Breast epithelium (tissue), 4 donors: Measurements from ENCODE around the gene CREG1. TPM values are rescaled to one million over a fixed set of nuclear protein-coding genes. Genes with fewer than 3 reads are reported as not detected.

Experiments
- DNase-seq, 2 donors: peaks; one replicate each; pipeline ENCODE4 v3.0.0-alpha.2; 2019; ENCODE audit warnings: low spot score in 2 of 2
- H3K27ac ChIP-seq, 2 donors: fragments of 200-600 bp; sonication (generic) in 1 of 2; one replicate each; pipeline ENCODE4 v1.5.1; 2016 to 2019; ENCODE audit warnings: mild to moderate bottlenecking in 1 of 2
- H3K27me3 ChIP-seq, 2 donors: fragments of 200-600 bp; sonication (generic) in 1 of 2; one replicate each; pipeline versions ENCODE4 v1.5.1 to v1.6.0; 2017 to 2019; ENCODE audit warnings: control low read depth in 1 of 2, mild to moderate bottlenecking in 1 of 2
- H3K36me3 ChIP-seq: fragments of 200-600 bp; one replicate; pipeline ENCODE4 v1.5.1; 2019
- H3K4me1 ChIP-seq, 2 donors: fragments of 200-600 bp; sonication (generic); one replicate each; pipeline ENCODE4 v1.5.1; 2016 to 2019; ENCODE audit warnings: control low read depth in 1 of 2
- H3K4me3 ChIP-seq, 3 donors: fragments of 200-600 bp; sonication (generic); 1 replicate in 2 of 3; 2 replicates in 1 of 3; pipeline ENCODE4 v1.5.1; 2016 to 2019; ENCODE audit warnings: mild to moderate bottlenecking in 3 of 3, moderate library complexity in 2 of 3
- H3K9me3 ChIP-seq, 2 donors: fragments of 200-600 bp; sonication (generic) in 1 of 2; one replicate each; pipeline ENCODE4 v1.5.1; 2016 to 2019; ENCODE audit warnings: control low read depth in 1 of 2
- CTCF ChIP-seq, 3 donors: fragments of 450-650 bp; IDR thresholded peaks; one replicate each; pipeline ENCODE4 v1.5.1; 2016 to 2017; ENCODE audit warnings: antibody characterized with exemption in 3 of 3, mild to moderate bottlenecking in 3 of 3, moderate library complexity in 3 of 3
- POLR2A ChIP-seq: fragments of 450-650 bp; IDR thresholded peaks from one replicate; pipeline ENCODE4 v1.6.1; 2016; ENCODE audit warnings: antibody characterized with exemption, mild to moderate bottlenecking, moderate library complexity
- POLR2AphosphoS5 ChIP-seq, 3 donors: sonication (generic); formaldehyde crosslinking; IDR thresholded peaks; one replicate each; pipeline ENCODE4 v1.6.1; 2017; ENCODE audit warnings: antibody characterized with exemption in 3 of 3
- intact Hi-C: fragments of 100-400 bp; cut with DNase I; formaldehyde crosslinking; loops from one replicate; pipeline ENCODE4 v1.15.1; 2023; ENCODE audit warnings: low total_unique reads
- total RNA-seq, 3 donors: library from RNA; depleted of rRNA; stranded (reverse); fragments of >200 nt; gene quantifications; one replicate each; pipeline ENCODE4 v1.1.0, GENCODE V29; 2016

The CREG1 gene
- total RNA-seq, 3 donors from 2014 or later = 156 to 444 (median 190) TPM

- Histone ChIP-seq H3K4me1 (no peaks in the 10 kb centered on the region), H3K27me3 (no peaks in the 10 kb centered on the region), H3K27ac (no peak overlapping the region), H3K9me3 (no peaks in the 10 kb centered on the region), H3K4me3 (no peak overlapping the region), H3K36me3 (no peaks in the 10 kb centered on the region)
- intact Hi-C loops = no loop called here
- no peak for TF ChIP-seq POLR2AphosphoS5 (IDR thresholded peaks at IDR 0.05)
- TF ChIP-seq CTCF (IDR thresholded peaks at IDR 0.05) = no peak
- no peak for TF ChIP-seq POLR2A
- DNase-seq = no peak
Observed at GRCh38 chr1:167542109-167543032, 11.2 kb downstream of the CREG1 start.

DNA sequence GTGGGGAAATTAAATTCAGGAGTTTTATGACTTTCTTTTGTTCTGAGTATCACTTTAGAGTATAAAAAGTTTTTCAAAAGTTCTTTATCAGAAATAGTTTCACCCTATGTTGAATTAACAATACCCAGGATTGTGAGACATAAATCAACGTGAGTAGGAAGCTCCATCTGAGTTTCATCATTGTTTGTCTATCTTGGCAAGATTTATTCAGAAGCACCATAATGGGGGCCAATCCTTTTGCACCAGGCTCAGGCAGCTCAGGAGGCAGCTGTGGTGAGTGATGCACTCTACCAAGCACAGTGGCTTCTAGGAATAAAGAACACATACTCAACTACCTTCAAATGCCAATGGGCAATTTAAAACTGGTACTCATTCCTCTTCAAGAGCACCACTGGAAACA lies 12.0 kb downstream of the CREG1 start:
- intact Hi-C loops = no loop called here
- no peak for DNase-seq
- Histone ChIP-seq H3K36me3 (no peaks in the 10 kb centered on the region), H3K4me1 (no peaks in the 10 kb centered on the region), H3K27ac (no peak overlapping the region), H3K9me3 (no peaks in the 10 kb centered on the region), H3K4me3 (no peak overlapping the region), H3K27me3 (no peaks in the 10 kb centered on the region)
- no peak for TF ChIP-seq POLR2AphosphoS5 (IDR thresholded peaks at IDR 0.05)
- TF ChIP-seq CTCF (IDR thresholded peaks at IDR 0.05) = no peak
- TF ChIP-seq POLR2A = no peak

GRCh38 chr1:167541003-167541402 lies 12.6 kb downstream of the CREG1 start:
- H3K27ac ChIP-seq = no peak overlapping the region
- intact Hi-C loops = no loop called here
- H3K27me3 ChIP-seq = no peaks in the 10 kb centered on the region
- no peaks in the 10 kb centered on the region for H3K36me3 ChIP-seq
- no peak for TF ChIP-seq POLR2A
- no peak for TF ChIP-seq CTCF (IDR thresholded peaks at IDR 0.05)
- no peak for TF ChIP-seq POLR2AphosphoS5 (IDR thresholded peaks at IDR 0.05)
- H3K9me3 ChIP-seq = no peaks in the 10 kb centered on the region
- no peaks in the 10 kb centered on the region for H3K4me1 ChIP-seq
- H3K4me3 ChIP-seq = no peak overlapping the region
- no peak for DNase-seq

DNA sequence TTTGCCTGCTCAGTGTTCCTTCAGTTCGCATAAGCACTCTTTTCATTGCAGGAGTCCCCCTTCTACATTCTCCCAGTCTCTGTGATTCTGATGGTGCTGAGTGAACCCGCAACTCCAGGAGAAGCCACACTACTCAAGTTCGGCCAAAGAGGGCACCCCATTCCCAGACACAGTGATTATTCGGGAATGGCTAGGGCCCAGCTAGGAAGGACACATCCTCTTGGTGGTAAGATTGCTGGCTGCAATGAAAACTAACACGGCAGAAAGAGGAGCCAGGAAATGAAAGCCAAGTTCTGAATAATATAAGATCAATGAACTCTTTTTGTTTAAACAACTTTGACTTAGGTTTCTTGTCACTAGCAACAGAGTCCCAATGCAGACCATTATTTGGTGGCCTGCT lies 14.9 kb downstream of the CREG1 start:
- Histone ChIP-seq H3K4me3 (no peak overlapping the region), H3K27me3 (no peaks in the 10 kb centered on the region), H3K9me3 (no peaks in the 10 kb centered on the region), H3K36me3 (no peaks in the 10 kb centered on the region), H3K4me1 (no peaks in the 10 kb centered on the region), H3K27ac (no peak overlapping the region)
- intact Hi-C loops = no loop called here
- TF ChIP-seq CTCF (IDR thresholded peaks at IDR 0.05) = no peak
- TF ChIP-seq POLR2AphosphoS5 (IDR thresholded peaks at IDR 0.05) = no peak
- TF ChIP-seq POLR2A = no peak
- no peak for DNase-seq

DNA sequence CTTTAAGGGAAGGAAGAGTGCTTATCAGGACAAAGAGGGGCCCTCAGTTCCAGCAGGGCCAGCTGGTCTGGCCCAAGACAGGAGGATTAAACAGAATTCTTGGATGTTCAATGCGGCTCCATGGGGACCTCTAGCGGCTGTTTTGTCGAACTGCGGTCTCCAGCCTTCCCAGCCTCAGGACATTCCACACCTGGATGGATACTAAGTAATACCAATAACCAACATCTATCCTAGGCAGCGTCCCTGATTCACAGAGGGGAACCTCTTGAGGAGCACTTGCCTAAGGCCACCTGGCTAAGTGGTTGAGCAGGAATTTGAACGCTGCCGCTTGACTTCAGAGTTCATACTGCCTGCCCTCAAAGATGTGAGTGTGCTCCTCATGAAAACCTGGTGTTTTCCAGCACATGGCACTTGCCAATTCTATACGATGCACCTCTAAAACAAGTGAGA lies 19.7 kb downstream of the CREG1 start:
- Histone ChIP-seq H3K4me3 (no peak overlapping the region), H3K27ac (no peak overlapping the region), H3K4me1 (no peaks in the 10 kb centered on the region), H3K27me3 (no peaks in the 10 kb centered on the region), H3K9me3 (no peaks in the 10 kb centered on the region), H3K36me3 (no peaks in the 10 kb centered on the region)
- DNase-seq = peak; percentile 47 to 71
- intact Hi-C loops = no loop called here
- TF ChIP-seq POLR2A (no peak), POLR2AphosphoS5 (IDR thresholded peaks at IDR 0.05) (no peak), CTCF (IDR thresholded peaks at IDR 0.05) (peak; percentile 8 to 74 (median 67))
